ENCODE measurements around the gene TNPO3.

GRCh38 chr7:128948976-128949760 lies 105.7 kb downstream of the TNPO3 start:
- no peak for TF ChIP-seq CTCF (conservative IDR thresholded peaks at IDR 0.05; ENCODE audit: low read depth, low read length)
- no peak for TF ChIP-seq RFX5 (IDR thresholded peaks at IDR 0.05; ENCODE audit: low read depth, low read length)
- TF ChIP-seq MAZ (IDR thresholded peaks at IDR 0.05; ENCODE audit: borderline replicate concordance, low read depth, low read length) = no peak
- no peak for TF ChIP-seq BHLHE40 (IDR thresholded peaks at IDR 0.05; ENCODE audit: low read depth, low read length)
- no peak for TF ChIP-seq POLR2A (IDR thresholded peaks at IDR 0.05; ENCODE audit: low read depth, low read length)
- no peak for TF ChIP-seq MAFK (IDR thresholded peaks at IDR 0.05; ENCODE audit: low read depth, low read length)
- TF ChIP-seq RCOR1 (IDR thresholded peaks at IDR 0.05; ENCODE audit: insufficient replicate concordance, low read length) = no peak
